Right lobe of liver (tissue), 6 donors: ENCODE data around the gene CIBAR2. TPM values are rescaled to one million over a fixed set of nuclear protein-coding genes. Genes with fewer than 3 reads are reported as not detected.
"Not testable (repeated sequence)": the region's sequence is repeated elsewhere in the genome, so short reads cannot be mapped to it uniquely, and the experiment has no call there.

Experiments
- ATAC-seq, 4 donors: fragments of 200-7000 bp; cut with Tn5 transposase; one replicate each; pipeline ENCODE4 v1.9.1; 2020; ENCODE audit warnings: mild to moderate bottlenecking in 4 of 4, moderate library complexity in 4 of 4
- DNase-seq, 3 donors: peaks; one replicate each; pipeline ENCODE4 v3.0.0-alpha.2; 2020
- H3K27ac ChIP-seq, 3 donors: fragments of 200-600 bp; one replicate each; pipeline ENCODE4 v1.8.0; 2022
- H3K27me3 ChIP-seq, 2 donors: fragments of 200-600 bp; one replicate each; pipeline ENCODE4 v1.8.0; 2022
- H3K36me3 ChIP-seq, 4 donors: fragments of 200-600 bp; sonication (generic) in 1 of 4; one replicate each; pipeline versions ENCODE4 v1.5.1 to v1.8.0; 2017 to 2022; ENCODE audit warnings: control low read depth in 1 of 4
- H3K4me1 ChIP-seq, 4 donors: fragments of 200-600 bp; sonication (generic) in 1 of 4; one replicate each; pipeline versions ENCODE4 v1.5.1 to v1.8.0; 2017 to 2022; ENCODE audit warnings: control low read depth in 1 of 4
- H3K4me3 ChIP-seq, 3 donors: fragments of 200-600 bp; one replicate each; pipeline ENCODE4 v1.8.0; 2022
- H3K9me3 ChIP-seq, 4 donors: fragments of 200-600 bp; sonication (generic) in 1 of 4; one replicate each; pipeline versions ENCODE4 v1.5.1 to v1.8.0; 2017 to 2022; ENCODE audit warnings: control low read depth in 1 of 4
- CTCF ChIP-seq, 4 donors: fragments of 200-600 bp in 3 of 4; fragments of 450-650 bp in 1 of 4; IDR thresholded peaks; one replicate each; pipeline versions ENCODE4 v1.5.1 to v1.8.0; 2016 to 2022; ENCODE audit warnings: antibody characterized with exemption in 4 of 4, mild to moderate bottlenecking in 2 of 4
- POLR2A ChIP-seq: fragments of 450-650 bp; IDR thresholded peaks from one replicate; pipeline ENCODE4 v1.6.1; 2017; ENCODE audit warnings: antibody characterized with exemption, mild to moderate bottlenecking
- WGBS: methylation state at CpG from one replicate; pipeline ENCODE4 v1.1.6; 2018; ENCODE audit warnings: low coverage, low lambda C conversion rate; ENCODE audit not compliant: insufficient coverage; ENCODE audit errors: missing lambda C conversion rate; 5-methylcytosine and 5-hydroxymethylcytosine counted together
- intact Hi-C, 2 donors: fragments of 100-400 bp; cut with DNase I; formaldehyde crosslinking; loops; one replicate each; pipeline versions ENCODE4 v1.11.2 to v1.14.1; 2022
- total RNA-seq, 6 experiments: library from RNA; depleted of rRNA in 2 of 6; stranded (reverse); fragments of >200 nt in 2 of 6; fragmentation: NEBNext Ultra II Directional in 3 of 6; extraction: Animal tissue kit (Norgen Biotek cat#: 25700) in 3 of 6; gene quantifications; one replicate each; pipeline versions ENCODE4 v1.1.0 to v1.2.4, GENCODE V29; 2016 to 2023
- donor health status: DM: no; HTN: yes; CAD: no.
- donor health status: DM: no; HTN: no; CAD: no.
- donor health status: DM: no; HTN: no; CAD: no.
- donor health status: DM: no; HTN: yes; CAD: no.
- donor health status: DM: no; HTN: yes; CAD: no.

The CIBAR2 gene
- total RNA-seq, 6 experiments from 2014 or later: not detected

GRCh38 chr16:85125570-85126393, 13.5 kb upstream of the CIBAR2 start:
- H3K4me1 ChIP-seq: peaks cover 0 to 4% (median 0%) of the 10 kb centered on the region in 4 donors
- H3K4me3 ChIP-seq: no peak overlapping the region
- WGBS: 46% methylated on average over 6 of the region's 16 CpGs
- TF ChIP-seq CTCF (IDR thresholded peaks at IDR 0.05): no peak
- no peak for TF ChIP-seq POLR2A
- H3K27ac ChIP-seq: no peak overlapping the region
- peak in 2 of 4 donors; percentile 10 to 13 for ATAC-seq
- DNase-seq: peak in 1 of 3 donors; percentile 47
- H3K27me3 ChIP-seq: no peaks in the 10 kb centered on the region
- H3K9me3 ChIP-seq: no peaks in the 10 kb centered on the region
- no peaks in the 10 kb centered on the region for H3K36me3 ChIP-seq
- intact Hi-C loops: no loop called here

GRCh38 chr16:85124636-85125346, 12.5 kb upstream of the CIBAR2 start:
- DNase-seq (no peak), ATAC-seq (no peak)
- WGBS: 84% methylated on average over 11 of the region's 11 CpGs
- TF ChIP-seq POLR2A: no peak
- TF ChIP-seq CTCF (IDR thresholded peaks at IDR 0.05): no peak
- H3K9me3 ChIP-seq: no peaks in the 10 kb centered on the region
- peak overlapping the region in 1 of 3 donors; percentile 60 for H3K27ac ChIP-seq
- intact Hi-C loops: no loop called here
- H3K4me3 ChIP-seq: no peak overlapping the region
- H3K36me3 ChIP-seq: no peaks in the 10 kb centered on the region
- no peaks in the 10 kb centered on the region for H3K27me3 ChIP-seq
- peaks cover 0 to 4% (median 0%) of the 10 kb centered on the region in 4 donors for H3K4me1 ChIP-seq

- ATAC-seq (peak; percentile 60 to 75 (median 71)), DNase-seq (peak in 1 of 3 donors; percentile 51)
- Histone ChIP-seq H3K27me3 (no peaks in the 10 kb centered on the region), H3K36me3 (no peaks in the 10 kb centered on the region), H3K4me3 (no peak overlapping the region), H3K27ac (peak overlapping the region in 1 of 3 donors; percentile 60), H3K9me3 (no peaks in the 10 kb centered on the region), H3K4me1 (peaks cover 0 to 4% (median 0%) of the 10 kb centered on the region in 4 donors)
- 77% methylated on average over 4 of the region's 34 CpGs for WGBS
- TF ChIP-seq POLR2A (no peak), CTCF (IDR thresholded peaks at IDR 0.05) (no peak)
- intact Hi-C loops: no loop called here
Observed at GRCh38 chr16:85123891-85124635, 11.8 kb upstream of the CIBAR2 start.

- not testable (repeated sequence) for H3K9me3 ChIP-seq, H3K4me3 ChIP-seq
- 92% methylated on average over 6 of the region's 6 CpGs for WGBS
Observed at GRCh38 chr16:85123441-85123840, 11.2 kb upstream of the CIBAR2 start.

More at GRCh38 chr16:85123441-85123840, 11.2 kb upstream of the CIBAR2 start:
- H3K36me3 ChIP-seq, H3K27me3 ChIP-seq, intact Hi-C loops, ATAC-seq, H3K4me1 ChIP-seq, DNase-seq: not testable (repeated sequence)
- peak overlapping the region in 1 of 3 donors; percentile 60 for H3K27ac ChIP-seq
